NCI-H1436 treated with DMSO at 0.1 percent for 48 hours (cell line): ENCODE measurements around the gene ADAMTSL4.

Experiments used
- DNase-seq: peaks from one replicate; lab custom pipeline; 2025; lab: John Stamatoyannopoulos, UW

Gene ADAMTSL4

GRCh38 chr1:150535511-150536287 lies 13.5 kb upstream of the ADAMTSL4 start:
- no peak for DNase-seq

- no peak for DNase-seq
Observed at GRCh38 chr1:150536836-150537731, 12.1 kb upstream of the ADAMTSL4 start.

GRCh38 chr1:150537732-150538684 lies 11.2 kb upstream of the ADAMTSL4 start:
- no peak for DNase-seq

- no peak for DNase-seq
Observed at GRCh38 chr1:150543500-150544143, 5.6 kb upstream of the ADAMTSL4 start.

GRCh38 chr1:150544204-150544603 lies 5.0 kb upstream of the ADAMTSL4 start:
- no peak for DNase-seq

- no peak for DNase-seq
Observed at GRCh38 chr1:150545486-150546032, 3.6 kb upstream of the ADAMTSL4 start.

GRCh38 chr1:150546294-150546937 lies 2.8 kb upstream of the ADAMTSL4 start:
- no peak for DNase-seq

- DNase-seq: no peak
Observed at GRCh38 chr1:150548324-150548631, 930 bp upstream of the ADAMTSL4 start.

GRCh38 chr1:150549496-150550221 lies 451 bp downstream of the ADAMTSL4 start:
- DNase-seq: no peak

- DNase-seq: no peak
Observed at GRCh38 chr1:150550222-150551050, 1.2 kb downstream of the ADAMTSL4 start.

GRCh38 chr1:150551051-150551783 lies 2.0 kb downstream of the ADAMTSL4 start:
- no peak for DNase-seq

- DNase-seq: no peak
Observed at GRCh38 chr1:150551784-150552127, 2.5 kb downstream of the ADAMTSL4 start.

GRCh38 chr1:150552128-150552910 lies 3.1 kb downstream of the ADAMTSL4 start:
- no peak for DNase-seq

- no peak for DNase-seq
Observed at GRCh38 chr1:150552911-150553289, 3.7 kb downstream of the ADAMTSL4 start.

GRCh38 chr1:150553392-150554085 lies 4.3 kb downstream of the ADAMTSL4 start:
- DNase-seq: no peak

GRCh38 chr1:150554086-150554452 lies 4.9 kb downstream of the ADAMTSL4 start:
- no peak for DNase-seq
